Gastrocnemius medialis (tissue), 4 donors: ENCODE results near the gene SLC11A1. TPM values are rescaled to one million over a fixed set of nuclear protein-coding genes. Genes with fewer than 3 reads are reported as not detected.
A peak's percentile ranks its signal among the peaks of the same experiment; 100 is the strongest.

Experiments
- ATAC-seq, 2 donors: fragments of 150-250 bp; one replicate each; pipeline ENCODE4 v1.9.1; 2016
- DNase-seq, 2 donors: peaks; one replicate each; pipeline ENCODE4 v3.0.0-alpha.2; 2019
- H3K27ac ChIP-seq, 4 donors: fragments of 200-600 bp; sonication (generic); 1 replicate in 1 of 4; 2 replicates in 3 of 4; pipeline ENCODE4 v1.5.1; 2016 to 2018; ENCODE audit warnings: mild to moderate bottlenecking in 2 of 4, moderate library complexity in 1 of 4
- H3K27me3 ChIP-seq, 3 donors: fragments of 200-600 bp; sonication (generic) in 2 of 3; 1 replicate in 1 of 3; 2 replicates in 2 of 3; pipeline versions ENCODE4 v1.5.1 to v1.6.0; 2016 to 2019; ENCODE audit warnings: mild to moderate bottlenecking in 1 of 3, moderate library complexity in 1 of 3
- H3K36me3 ChIP-seq, 2 donors: fragments of 200-600 bp; sonication (generic) in 1 of 2; one replicate each; pipeline ENCODE4 v1.5.1; 2017 to 2018
- H3K4me1 ChIP-seq, 2 donors: fragments of 200-600 bp; sonication (generic) in 1 of 2; one replicate each; pipeline ENCODE4 v1.5.1; 2016 to 2017; ENCODE audit warnings: mild to moderate bottlenecking in 2 of 2
- H3K4me3 ChIP-seq, 4 donors: fragments of 200-600 bp; sonication (generic) in 3 of 4; 1 replicate in 1 of 4; 2 replicates in 3 of 4; pipeline ENCODE4 v1.5.1; 2016 to 2019; ENCODE audit warnings: mild to moderate bottlenecking in 2 of 4
- H3K9me3 ChIP-seq, 3 donors: fragments of 200-600 bp; sonication (generic) in 2 of 3; 1 replicate in 1 of 3; 2 replicates in 2 of 3; pipeline ENCODE4 v1.5.1; 2016 to 2019
- CTCF ChIP-seq, 5 experiments: fragments of 450-650 bp in 3 of 5; fragments of 200-600 bp in 2 of 5; sonication (generic) in 2 of 5; IDR thresholded peaks in 4 of 5; conservative IDR thresholded peaks in 1 of 5; 1 replicate in 4 of 5; 2 replicates in 1 of 5; pipeline ENCODE4 v1.5.1; 2016 to 2019; ENCODE audit warnings: antibody characterized with exemption in 5 of 5, mild to moderate bottlenecking in 3 of 5, moderate library complexity in 3 of 5
- POLR2A ChIP-seq, 2 donors: fragments of 450-650 bp; IDR thresholded peaks; one replicate each; pipeline ENCODE4 v1.6.1; 2017; ENCODE audit warnings: antibody characterized with exemption in 2 of 2, mild to moderate bottlenecking in 2 of 2, moderate library complexity in 2 of 2
- in situ Hi-C, 4 donors: fragments of 200-750 bp; cut with MboI; loops; one replicate each; pipeline versions ENCODE4 v1.15.0 to v1.8.0; 2017; ENCODE audit warnings: low sequenced_read_pairs in 4 of 4
- intact Hi-C: fragments of 100-400 bp; cut with DNase I; formaldehyde crosslinking; loops from one replicate; pipeline ENCODE4 v1.15.1; 2023; ENCODE audit warnings: low total_unique reads
- total RNA-seq, 4 donors: library from RNA; depleted of rRNA; stranded (reverse); fragments of >200 nt; gene quantifications; one replicate each; pipeline versions ENCODE4 v1.1.0 to v1.2.3, GENCODE V29; 2016

The SLC11A1 gene
- total RNA-seq, 4 donors from 2014 or later = 1.1 to 6.3 (median 4.5) TPM

GRCh38 chr2:218371983-218372350 is 10.1 kb upstream of the SLC11A1 start:
- Histone ChIP-seq H3K36me3 (no peaks in the 10 kb centered on the region), H3K4me1 (peaks cover 0 to 5% of the 10 kb centered on the region in 2 donors), H3K4me3 (no peak overlapping the region), H3K27ac (peak overlapping the region in 3 of 4 donors; percentile 59 to 87 (median 66)), H3K27me3 (no peaks in the 10 kb centered on the region), H3K9me3 (no peaks in the 10 kb centered on the region)
- no peak for ATAC-seq
- intact Hi-C loops = no loop called here
- in situ Hi-C loops = loop anchor here in 1 of 4 donors (25.0 kb wide), 1 partner anchor 185 kb away; no protein-coding TSS in a partner anchor
- no peak for DNase-seq
- TF ChIP-seq POLR2A (IDR thresholded peaks at IDR 0.05) (no peak), CTCF (IDR thresholded peaks at IDR 0.05 in 4 of 5, conservative IDR thresholded peaks at IDR 0.05 in 1 of 5) (no peak)

GRCh38 chr2:218374795-218375194 is 7.3 kb upstream of the SLC11A1 start:
- no peak overlapping the region for H3K27ac ChIP-seq
- H3K9me3 ChIP-seq = no peaks in the 10 kb centered on the region
- intact Hi-C loops (no loop called here), in situ Hi-C loops (loop anchor here in 1 of 4 donors (25.0 kb wide), 1 partner anchor 187 kb away; no protein-coding TSS in a partner anchor)
- no peaks in the 10 kb centered on the region for H3K27me3 ChIP-seq
- no peaks in the 10 kb centered on the region for H3K36me3 ChIP-seq
- DNase-seq = no peak
- H3K4me1 ChIP-seq = no peaks in the 10 kb centered on the region
- no peak for ATAC-seq
- H3K4me3 ChIP-seq = no peak overlapping the region
- TF ChIP-seq CTCF (IDR thresholded peaks at IDR 0.05 in 4 of 5, conservative IDR thresholded peaks at IDR 0.05 in 1 of 5) = no peak
- no peak for TF ChIP-seq POLR2A (IDR thresholded peaks at IDR 0.05)

- Histone ChIP-seq H3K27ac (no peak overlapping the region), H3K9me3 (no peaks in the 10 kb centered on the region), H3K4me3 (no peak overlapping the region), H3K36me3 (no peaks in the 10 kb centered on the region), H3K4me1 (no peaks in the 10 kb centered on the region), H3K27me3 (no peaks in the 10 kb centered on the region)
- ATAC-seq = no peak
- DNase-seq = no peak
- in situ Hi-C loops = no loop called here
- TF ChIP-seq CTCF (IDR thresholded peaks at IDR 0.05 in 4 of 5, conservative IDR thresholded peaks at IDR 0.05 in 1 of 5) = no peak
- TF ChIP-seq POLR2A (IDR thresholded peaks at IDR 0.05) = no peak
- intact Hi-C loops = no loop called here
Measured at GRCh38 chr2:218375212-218375611, 6.9 kb upstream of the SLC11A1 start.

DNA sequence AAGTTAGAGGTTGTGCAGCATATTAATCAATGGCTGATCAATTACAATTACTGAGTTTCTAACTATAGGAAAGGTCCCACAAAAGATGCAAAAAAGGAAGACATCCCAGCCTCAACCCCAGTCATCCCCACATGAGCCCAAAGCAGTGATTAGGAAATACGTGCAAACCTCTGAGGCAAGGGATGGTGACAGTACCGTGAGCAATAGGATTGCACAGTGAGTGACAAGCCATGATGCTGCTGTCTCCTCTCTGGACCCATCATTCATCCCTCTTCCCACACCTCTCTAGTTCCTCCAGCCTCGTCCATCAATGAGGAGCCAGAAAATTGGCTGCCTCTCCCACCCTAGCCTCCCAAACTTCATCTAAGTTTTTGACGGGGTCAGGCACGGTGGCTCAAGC is 4.0 kb upstream of the SLC11A1 start:
- Histone ChIP-seq H3K9me3 (no peaks in the 10 kb centered on the region), H3K36me3 (no peaks in the 10 kb centered on the region), H3K4me3 (no peak overlapping the region), H3K27me3 (no peaks in the 10 kb centered on the region), H3K27ac (no peak overlapping the region), H3K4me1 (no peaks in the 10 kb centered on the region)
- ATAC-seq = no peak
- intact Hi-C loops = no loop called here
- TF ChIP-seq POLR2A (IDR thresholded peaks at IDR 0.05) (no peak), CTCF (IDR thresholded peaks at IDR 0.05 in 4 of 5, conservative IDR thresholded peaks at IDR 0.05 in 1 of 5) (no peak)
- in situ Hi-C loops = no loop called here
- DNase-seq = no peak

- intact Hi-C loops (no loop called here), in situ Hi-C loops (loop anchor here in 3 of 4 donors (5.0 to 10.0 kb wide), 2 partner anchors 65 to 78 kb away; no protein-coding TSS in a partner anchor)
- Histone ChIP-seq H3K27ac (peak overlapping the region in 1 of 4 donors; percentile 0), H3K4me1 (no peaks in the 10 kb centered on the region), H3K9me3 (no peaks in the 10 kb centered on the region), H3K27me3 (no peaks in the 10 kb centered on the region), H3K36me3 (no peaks in the 10 kb centered on the region), H3K4me3 (peak overlapping the region in 1 of 4 donors; percentile 17)
- TF ChIP-seq CTCF (IDR thresholded peaks at IDR 0.05 in 4 of 5, conservative IDR thresholded peaks at IDR 0.05 in 1 of 5) = no peak
- no peak for TF ChIP-seq POLR2A (IDR thresholded peaks at IDR 0.05)
- ATAC-seq (no peak), DNase-seq (no peak)
Measured at GRCh38 chr2:218382785-218383184, 712 bp downstream of the SLC11A1 start.
